HG03432 (cell line): ENCODE results near the gene DSP.
A peak's percentile ranks its signal among the peaks of the same experiment; 100 is the strongest.

ENCODE experiments used
- ATAC-seq: cut with Tn5 transposase; IDR thresholded peaks from one replicate; pipeline ENCODE4 v1.9.1; 2021; ENCODE audit warnings: mild to moderate bottlenecking, moderate library complexity; ENCODE audit not compliant: unreplicated experiment

Gene DSP

DNA sequence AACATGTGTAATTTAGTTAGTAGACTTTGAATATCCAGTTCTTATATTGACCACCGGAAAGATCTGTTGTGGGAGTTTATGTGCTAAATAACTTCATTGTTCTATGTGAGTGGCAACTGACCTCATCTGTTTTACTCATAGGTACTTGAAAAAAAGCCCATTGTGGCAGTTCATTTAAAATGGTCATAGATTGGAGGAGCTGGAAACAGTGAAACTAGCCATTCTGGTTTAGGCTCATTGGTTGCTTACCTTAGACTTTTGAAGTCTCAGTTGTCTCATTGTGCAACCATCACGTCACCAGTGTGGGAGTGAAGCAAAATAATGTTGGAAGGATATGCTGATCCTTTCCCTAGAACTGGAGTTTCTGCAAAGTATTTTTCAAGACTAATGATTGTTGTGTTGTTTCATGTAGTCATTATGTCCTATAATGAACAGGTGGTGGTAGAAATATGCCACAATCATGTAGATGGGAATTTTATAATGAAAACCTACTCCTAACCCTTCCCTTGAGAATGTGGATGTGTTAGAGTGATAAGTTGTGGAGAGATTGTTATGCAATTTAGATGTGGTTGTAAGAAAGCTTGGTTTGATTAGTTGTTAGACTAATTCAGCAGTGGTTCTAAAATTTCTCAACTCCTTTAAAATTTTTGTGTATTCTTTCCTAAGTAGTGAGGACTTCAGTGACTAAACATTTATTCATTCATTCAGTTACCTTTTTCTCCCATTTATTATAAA lies 18.3 kb downstream of the DSP start:
- no peak for ATAC-seq

DNA sequence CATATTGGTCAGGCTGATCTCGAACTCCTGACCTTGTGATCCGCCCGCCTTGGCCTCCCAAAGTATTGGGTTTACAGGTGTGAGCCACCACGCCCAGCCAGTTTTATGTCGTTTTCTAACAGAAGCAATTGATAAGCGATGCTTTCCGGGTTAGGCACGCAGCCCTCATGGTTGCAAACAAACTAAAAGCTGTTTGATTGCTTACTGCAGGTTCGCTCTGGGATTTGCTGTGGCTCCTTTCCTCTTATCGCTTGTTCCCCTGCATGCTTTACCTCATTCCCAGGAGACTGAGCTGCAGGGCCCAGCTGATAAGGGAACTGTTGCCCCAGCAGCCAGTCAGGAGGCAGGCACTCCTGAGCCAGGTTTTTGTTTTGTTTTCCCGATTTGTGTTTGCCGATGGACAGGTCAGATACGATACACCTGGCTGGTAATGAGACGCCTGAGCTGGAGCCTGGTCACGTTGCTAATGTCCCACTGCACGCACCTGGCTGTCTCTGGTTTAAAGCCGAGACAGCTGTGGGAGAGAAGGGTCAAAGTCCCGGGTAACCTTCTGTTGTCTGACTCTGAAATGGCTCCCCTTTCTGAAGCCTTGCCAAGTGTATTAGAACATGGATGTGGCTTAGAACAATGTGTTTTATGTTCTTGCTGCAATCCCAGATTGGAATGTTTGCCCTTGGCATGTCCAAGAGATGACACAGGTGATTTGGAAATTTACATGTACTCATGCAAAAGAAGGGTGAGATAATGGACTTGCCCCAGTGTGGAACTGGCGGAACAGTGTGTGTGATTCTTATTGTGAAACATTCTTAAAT lies 19.9 kb downstream of the DSP start:
- no peak for ATAC-seq

GRCh38 chr6:7562769-7563168 lies 21.3 kb downstream of the DSP start:
- ATAC-seq, result no peak

DNA sequence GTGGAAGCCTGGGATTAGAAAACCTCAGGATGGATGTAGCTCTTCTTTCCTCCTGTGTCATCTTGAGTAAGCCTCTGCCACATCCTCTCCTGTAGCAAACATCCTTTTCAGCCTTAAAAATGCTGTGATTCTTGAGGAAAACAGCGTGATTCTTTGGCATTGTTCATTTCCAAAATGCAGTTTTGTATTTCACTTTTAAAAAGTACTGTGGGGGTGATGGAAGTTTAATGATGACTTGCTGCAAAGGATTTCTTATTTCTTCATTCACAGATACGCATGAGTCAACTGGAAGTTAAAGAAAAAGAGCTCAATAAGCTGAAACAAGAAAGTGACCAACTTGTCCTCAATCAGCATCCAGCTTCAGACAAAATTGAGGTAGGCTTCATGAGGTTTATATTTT lies 24.6 kb downstream of the DSP start:
- ATAC-seq, result no peak

DNA sequence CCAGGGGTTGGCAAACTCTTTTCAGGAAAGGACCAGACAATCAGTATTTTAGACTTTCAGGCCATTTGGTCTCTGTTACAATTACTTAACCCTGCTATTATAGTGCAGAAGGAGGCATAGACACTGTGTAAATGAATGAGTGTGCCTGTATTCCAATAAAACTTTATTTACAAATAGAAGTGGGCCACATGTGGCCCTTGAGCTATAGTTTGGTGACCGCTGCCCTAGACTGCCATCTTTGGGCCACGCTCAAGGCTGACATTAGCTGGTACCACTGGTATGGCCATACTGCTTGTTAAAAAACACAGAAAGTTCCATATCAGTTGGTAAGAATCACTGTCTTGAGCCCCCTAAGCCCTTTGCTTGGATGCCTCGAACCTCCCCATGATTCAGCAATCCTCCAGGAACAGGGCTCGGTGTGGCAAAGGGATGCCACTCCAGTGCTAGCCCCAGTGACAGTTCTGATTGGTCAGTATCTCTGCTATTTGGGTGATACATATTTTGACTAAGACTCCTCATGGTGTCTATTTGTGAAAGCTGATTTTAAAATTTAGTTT lies 25.2 kb downstream of the DSP start:
- ATAC-seq, result no peak

- ATAC-seq, result no peak
These were observed 26.6 kb downstream of the DSP start for GRCh38 chr6:7568021-7568420.

GRCh38 chr6:7569082-7569481 lies 27.6 kb downstream of the DSP start:
- ATAC-seq, result no peak

DNA sequence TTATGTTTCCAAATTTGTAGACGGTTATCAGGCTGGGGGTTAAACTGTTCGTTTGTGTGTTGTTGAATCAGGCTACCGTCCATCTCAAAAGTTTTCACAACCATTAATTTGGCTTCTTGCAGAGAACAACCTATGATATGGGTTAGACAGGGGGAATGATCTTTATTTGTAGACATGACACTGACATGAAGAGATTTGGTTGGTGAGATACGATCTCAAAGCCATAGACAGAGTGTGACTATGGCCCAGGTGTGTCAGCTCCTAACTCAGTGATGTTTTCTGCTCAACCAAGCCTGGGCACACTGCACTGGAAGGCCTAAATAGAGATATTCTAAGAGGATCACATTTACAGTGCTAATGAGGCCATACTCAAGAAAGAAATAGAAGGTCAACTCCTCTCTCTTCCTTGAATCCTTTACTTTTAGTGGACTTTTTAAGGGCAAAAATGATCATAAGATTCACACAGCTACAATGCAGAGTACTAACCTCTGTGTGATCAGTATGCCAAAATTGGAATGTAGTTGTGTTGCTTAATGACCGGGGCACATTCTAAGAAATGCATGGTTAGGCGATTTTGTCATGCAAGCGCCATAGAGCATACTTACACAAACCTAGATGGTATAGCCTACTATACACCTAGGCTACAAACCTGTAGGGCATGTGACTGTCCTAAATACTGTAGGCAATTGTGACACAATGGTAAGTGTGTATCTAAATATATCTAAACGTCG lies 30.9 kb downstream of the DSP start:
- no peak for ATAC-seq

- no peak for ATAC-seq
These were observed 33.0 kb downstream of the DSP start for GRCh38 chr6:7574500-7574899.

GRCh38 chr6:7578516-7578915 lies 37.0 kb downstream of the DSP start:
- no peak for ATAC-seq

DNA sequence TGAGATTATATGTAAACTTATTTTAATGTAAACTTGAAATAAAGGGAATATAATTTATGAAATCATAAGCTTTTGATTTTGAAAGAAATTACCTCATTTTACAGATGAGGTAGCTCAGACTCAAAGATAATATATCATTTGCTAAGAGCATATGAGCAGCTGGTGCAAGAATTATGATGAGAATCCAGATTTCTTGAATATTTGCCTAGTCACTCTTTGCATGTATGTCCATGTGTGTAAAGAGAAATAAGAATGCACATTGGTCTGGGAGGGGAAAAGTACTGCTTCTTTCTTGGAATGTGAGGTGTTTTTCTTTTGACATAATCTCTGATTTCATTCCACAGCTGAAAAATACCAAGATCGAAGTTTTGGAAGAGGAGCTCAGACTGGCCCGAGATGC lies 37.5 kb downstream of the DSP start:
- ATAC-seq, result no peak

- no peak for ATAC-seq
These were observed 38.4 kb downstream of the DSP start for GRCh38 chr6:7579851-7580250.

GRCh38 chr6:7580537-7580926 lies 39.1 kb downstream of the DSP start:
- no peak for ATAC-seq

DNA sequence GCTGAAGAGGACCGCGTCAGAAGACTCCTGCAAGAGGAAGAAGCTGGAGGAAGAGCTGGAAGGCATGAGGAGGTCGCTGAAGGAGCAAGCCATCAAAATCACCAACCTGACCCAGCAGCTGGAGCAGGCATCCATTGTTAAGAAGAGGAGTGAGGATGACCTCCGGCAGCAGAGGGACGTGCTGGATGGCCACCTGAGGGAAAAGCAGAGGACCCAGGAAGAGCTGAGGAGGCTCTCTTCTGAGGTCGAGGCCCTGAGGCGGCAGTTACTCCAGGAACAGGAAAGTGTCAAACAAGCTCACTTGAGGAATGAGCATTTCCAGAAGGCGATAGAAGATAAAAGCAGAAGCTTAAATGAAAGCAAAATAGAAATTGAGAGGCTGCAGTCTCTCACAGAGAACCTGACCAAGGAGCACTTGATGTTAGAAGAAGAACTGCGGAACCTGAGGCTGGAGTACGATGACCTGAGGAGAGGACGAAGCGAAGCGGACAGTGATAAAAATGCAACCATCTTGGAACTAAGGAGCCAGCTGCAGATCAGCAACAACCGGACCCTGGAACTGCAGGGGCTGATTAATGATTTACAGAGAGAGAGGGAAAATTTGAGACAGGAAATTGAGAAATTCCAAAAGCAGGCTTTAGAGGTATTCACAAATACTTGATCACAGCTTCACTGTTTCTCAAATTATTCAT lies 39.6 kb downstream of the DSP start:
- ATAC-seq, result no peak

DNA sequence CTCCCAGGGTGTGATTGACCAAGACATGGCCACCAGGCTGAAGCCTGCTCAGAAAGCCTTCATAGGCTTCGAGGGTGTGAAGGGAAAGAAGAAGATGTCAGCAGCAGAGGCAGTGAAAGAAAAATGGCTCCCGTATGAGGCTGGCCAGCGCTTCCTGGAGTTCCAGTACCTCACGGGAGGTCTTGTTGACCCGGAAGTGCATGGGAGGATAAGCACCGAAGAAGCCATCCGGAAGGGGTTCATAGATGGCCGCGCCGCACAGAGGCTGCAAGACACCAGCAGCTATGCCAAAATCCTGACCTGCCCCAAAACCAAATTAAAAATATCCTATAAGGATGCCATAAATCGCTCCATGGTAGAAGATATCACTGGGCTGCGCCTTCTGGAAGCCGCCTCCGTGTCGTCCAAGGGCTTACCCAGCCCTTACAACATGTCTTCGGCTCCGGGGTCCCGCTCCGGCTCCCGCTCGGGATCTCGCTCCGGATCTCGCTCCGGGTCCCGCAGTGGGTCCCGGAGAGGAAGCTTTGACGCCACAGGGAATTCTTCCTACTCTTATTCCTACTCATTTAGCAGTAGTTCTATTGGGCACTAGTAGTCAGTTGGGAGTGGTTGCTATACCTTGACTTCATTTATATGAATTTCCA lies 43.9 kb downstream of the DSP start:
- ATAC-seq, result no peak

- ATAC-seq, result no peak
These were observed 46.2 kb downstream of the DSP start for GRCh38 chr6:7587631-7588100.

GRCh38 chr6:7588506-7588905 lies 47.0 kb downstream of the DSP start:
- ATAC-seq, result no peak

DNA sequence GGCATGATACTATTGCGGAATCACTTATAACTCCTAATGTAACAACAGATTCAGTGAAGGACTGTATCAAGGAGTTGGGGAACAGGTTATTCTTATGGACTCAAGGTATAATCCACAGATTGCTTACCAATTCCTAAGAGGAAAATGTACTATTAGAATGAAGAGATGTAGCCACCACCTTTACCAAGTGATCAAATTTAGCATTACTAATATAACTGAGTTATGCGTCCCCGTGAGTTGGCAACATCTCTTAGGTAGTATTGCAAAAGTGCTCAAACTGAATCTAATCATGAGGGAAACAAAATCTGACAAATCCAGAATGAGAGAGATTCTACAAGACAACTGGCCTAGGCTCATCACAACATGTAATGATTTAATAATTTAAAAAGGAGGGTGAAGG lies 47.8 kb downstream of the DSP start:
- no peak for ATAC-seq

DNA sequence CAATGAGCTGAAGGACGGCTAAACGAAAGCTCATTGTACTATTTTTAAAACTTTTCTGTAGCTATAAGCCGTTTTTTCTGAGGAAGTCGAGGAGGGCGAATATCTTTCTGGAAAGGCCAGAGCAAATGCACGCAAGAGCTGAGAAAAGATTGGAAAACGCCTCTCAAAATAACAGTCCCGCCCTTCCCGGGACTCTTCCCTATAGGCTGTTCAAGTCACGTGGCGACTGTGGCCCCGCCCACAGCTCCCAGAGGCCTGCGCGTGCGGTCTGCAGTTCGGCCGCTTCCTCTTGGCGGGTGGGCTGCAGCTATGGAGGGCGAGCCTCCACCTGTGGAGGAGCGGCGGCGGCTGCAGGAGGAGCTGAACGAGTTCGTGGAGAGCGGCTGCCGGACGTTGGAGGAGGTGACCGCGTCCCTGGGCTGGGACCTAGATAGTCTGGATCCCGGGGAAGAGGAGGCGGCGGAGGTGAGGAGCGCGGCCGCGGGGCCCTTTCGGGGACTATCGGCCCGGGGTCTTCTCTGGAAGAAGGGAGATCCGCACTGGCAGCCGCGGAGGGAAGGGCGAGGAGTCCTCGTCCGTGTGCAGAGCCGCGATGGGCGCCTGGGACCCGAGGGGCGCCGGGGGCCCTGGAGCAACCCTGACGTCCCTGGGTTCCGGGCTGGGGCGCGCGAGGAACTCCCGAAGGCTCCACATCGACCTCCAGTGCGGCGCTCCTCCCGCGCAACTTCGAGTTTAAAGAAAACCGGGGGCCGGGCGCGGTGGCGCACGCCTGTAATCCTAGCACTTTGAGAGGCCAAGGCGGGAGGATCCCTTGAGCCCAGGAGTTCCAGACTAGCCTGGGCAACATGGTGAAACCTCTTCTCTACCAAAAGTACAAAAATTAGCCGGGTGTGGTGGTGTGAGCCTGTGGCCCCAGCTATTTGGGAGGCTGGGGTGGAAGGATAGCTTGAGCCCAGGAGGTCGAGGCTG lies 48.8 kb downstream of the DSP start, which contains the start of gene SNRNP48:
SNRNP48 (plus strand) TSS at position 250 of the 969 bp plus-strand sequence; CDS start at position 310, 60 bp downstream.
- peak; percentile 100 for ATAC-seq
